GM10266 (cell line): Measurements from ENCODE around the gene WDFY2.
"Not testable (repeated sequence)": the region's sequence is repeated elsewhere in the genome, so short reads cannot be mapped to it uniquely, and the experiment has no call there.

Source experiments
- DNase-seq: peaks from one replicate; pipeline ENCODE4 v3.0.0; 2012; ENCODE audit errors: extremely low spot score
- TF ChIP-seq, protein P1 (sequence below): IDR thresholded peaks from 2 replicates; pipeline ENCODE4 v1.5.1; 2012; ENCODE audit warnings: mild to moderate bottlenecking, low read depth; ENCODE audit not compliant: control insufficient read depth, insufficient read depth; ENCODE audit errors: missing control alignments

The WDFY2 gene

DNA sequence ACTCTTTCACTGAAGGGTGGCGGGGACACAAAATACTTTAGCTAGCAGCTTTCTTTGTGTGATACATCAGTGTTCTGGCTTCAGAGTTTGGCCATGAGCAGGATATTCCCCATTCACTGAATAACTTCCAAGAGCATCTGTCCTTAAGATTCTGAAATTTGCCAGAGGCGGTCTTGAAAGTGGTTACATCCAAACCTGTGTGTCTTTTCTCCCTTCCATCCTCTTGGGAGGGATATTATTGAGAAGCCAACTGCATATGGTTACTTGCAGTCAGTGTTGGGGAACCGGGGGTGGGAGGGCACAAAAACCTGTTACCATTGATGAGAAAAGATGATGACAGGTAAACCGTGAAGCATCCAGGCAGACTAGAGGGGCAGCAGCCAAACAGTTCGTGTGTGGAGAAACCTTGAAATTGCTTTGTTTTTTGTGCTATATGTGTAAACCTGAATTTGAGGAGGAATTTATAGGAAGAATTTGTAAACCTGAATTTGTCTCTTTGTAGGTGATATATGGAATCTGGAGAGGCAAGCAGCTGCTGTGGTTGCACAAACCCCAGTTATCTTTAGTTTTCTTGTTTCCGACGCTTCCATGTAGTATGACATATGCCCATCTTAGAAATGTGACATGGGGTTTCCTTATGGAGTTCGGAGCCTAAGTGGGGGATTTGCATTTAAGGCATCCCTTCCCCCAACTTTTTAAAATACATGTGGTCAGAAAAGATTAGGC is 104.8 kb downstream of the WDFY2 start:
- DNase-seq = no peak
- TF ChIP-seq, protein P1, sequence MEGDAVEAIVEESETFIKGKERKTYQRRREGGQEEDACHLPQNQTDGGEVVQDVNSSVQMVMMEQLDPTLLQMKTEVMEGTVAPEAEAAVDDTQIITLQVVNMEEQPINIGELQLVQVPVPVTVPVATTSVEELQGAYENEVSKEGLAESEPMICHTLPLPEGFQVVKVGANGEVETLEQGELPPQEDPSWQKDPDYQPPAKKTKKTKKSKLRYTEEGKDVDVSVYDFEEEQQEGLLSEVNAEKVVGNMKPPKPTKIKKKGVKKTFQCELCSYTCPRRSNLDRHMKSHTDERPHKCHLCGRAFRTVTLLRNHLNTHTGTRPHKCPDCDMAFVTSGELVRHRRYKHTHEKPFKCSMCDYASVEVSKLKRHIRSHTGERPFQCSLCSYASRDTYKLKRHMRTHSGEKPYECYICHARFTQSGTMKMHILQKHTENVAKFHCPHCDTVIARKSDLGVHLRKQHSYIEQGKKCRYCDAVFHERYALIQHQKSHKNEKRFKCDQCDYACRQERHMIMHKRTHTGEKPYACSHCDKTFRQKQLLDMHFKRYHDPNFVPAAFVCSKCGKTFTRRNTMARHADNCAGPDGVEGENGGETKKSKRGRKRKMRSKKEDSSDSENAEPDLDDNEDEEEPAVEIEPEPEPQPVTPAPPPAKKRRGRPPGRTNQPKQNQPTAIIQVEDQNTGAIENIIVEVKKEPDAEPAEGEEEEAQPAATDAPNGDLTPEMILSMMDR = no peak

DNA sequence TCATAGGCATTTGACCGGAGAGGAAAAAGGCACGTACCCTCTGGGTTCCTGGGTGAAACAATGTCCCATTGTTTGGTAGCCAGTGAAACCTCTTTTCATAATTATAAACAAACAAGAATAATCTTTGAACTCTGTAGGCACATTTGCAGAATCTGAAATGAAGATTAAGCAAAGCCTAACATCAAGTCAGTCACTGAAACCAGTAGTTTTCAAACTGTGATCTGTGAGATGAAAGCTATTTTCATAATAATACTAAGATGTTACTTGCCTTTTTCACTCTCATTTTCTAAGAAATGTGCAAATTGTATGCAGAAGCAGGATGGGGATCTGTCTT is 105.4 kb downstream of the WDFY2 start:
- DNase-seq = no peak
- TF ChIP-seq, protein P1 = no peak

DNA sequence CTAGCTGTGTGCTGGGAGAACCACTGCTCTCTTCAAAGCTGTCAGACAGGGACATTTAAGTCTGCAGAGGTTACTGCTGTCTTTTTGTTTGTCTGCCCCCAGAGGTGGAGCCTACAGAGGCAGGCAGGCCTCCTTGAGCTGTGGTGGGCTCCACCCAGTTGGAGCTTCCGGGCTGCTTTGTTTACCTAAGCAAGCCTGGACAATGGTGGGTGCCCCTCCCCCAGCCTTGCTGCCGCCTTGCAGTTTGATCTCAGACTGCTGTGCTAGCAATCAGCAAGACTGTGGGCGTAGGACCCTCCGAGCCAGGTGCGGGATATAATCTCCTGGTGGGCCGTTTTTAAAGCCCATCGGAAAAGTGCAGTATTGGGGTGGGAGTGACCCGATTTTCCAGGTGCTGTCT is 111.4 kb downstream of the WDFY2 start:
- not testable (repeated sequence) for DNase-seq

DNA sequence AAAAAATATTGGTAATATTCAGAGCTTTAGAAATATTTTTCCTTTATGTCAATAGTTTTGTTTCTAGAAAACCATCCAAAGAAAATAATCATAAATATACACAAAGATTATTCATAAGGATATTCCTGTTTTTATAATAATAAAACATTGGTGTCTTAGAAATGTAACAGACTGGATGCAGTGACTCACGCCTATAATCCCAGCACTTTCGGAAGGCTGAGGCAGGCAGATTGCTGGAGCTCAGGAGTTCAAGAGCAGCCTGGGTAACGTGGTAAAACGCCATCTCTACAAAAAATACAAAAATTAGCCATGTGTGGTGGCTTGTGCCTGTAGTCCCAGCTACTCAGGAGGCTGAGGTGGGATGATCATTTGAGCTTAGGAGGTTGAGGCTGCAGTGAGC is 112.9 kb downstream of the WDFY2 start:
- TF ChIP-seq, protein P1 = no peak
- no peak for DNase-seq

DNA sequence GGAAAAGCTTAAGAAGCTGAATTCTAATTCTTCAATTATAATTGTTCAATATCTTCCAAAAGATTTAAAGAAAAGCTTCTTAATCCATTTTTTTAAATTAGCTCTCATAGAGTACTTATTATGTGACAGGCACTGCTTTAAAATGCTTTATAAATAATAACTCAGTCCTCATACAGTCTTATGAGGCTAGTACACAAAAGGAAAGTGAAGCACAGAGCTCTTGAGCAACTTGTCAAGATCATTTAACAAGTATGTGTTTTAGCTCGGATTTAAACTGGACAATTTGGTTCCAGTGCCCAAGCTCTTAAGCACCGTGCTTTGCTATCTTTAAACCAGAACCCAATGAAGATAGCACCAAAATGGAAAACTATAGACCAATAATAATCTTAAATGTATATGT is 113.6 kb downstream of the WDFY2 start:
- TF ChIP-seq, protein P1 = no peak
- no peak for DNase-seq

DNA sequence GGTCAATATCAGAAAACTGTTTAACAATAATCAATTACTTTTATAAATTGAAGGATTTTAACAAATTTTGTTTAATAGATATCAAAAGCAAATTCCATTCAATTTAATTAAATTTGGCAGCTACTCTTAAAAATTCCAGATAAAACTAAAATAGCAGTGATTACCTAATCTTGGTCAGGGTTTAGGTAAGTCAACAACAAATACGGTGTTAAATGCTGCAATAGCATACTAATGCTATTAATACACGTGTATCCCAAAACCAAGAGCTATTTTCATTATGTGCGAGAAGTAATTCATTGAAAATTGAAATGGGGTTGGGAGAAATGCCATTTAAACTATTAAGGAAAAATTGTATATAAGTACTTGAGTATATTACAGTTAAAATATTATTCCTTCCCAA is 114.1 kb downstream of the WDFY2 start:
- TF ChIP-seq, protein P1 = no peak
- DNase-seq = no peak

DNA sequence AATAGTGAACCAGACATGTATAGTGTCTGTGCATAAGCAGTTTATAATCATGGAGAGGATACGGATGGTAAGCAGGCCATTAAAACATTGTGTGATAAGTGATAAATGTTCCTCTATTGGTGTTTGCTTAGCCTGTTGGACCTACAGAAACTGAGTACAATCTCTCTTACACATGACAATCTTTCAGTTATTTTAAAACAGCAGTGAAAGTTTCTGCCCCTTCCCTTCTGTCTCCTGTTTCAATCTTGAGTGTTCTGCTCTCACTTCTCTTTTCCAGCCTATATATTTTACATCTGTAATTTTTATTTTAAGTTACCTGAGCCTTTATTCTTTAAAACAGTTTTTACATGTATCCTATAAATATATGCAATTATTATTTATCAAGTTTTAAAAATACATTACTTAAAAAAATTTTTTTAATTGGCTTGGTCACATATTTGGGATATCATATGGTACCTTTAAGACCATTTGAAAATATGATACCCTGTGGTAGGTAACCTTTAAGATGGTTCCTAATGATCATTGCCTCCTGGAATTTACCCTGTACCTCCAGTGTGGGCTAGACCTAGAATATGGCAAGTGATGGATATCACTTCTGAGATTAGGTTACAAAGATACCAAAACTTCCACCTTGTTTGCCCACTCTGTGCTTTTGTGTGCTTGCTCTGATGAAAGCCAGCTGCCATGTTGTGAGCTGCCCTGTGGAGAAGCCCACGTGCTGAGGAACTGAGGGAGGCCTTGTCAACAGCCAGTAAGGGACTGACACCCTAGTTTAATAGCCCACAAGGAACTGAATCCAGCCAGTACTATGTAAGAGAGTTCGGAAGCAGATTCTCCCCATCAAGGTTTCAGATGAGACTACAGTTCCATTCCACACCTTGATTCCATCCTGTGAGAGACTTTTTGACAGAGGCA is 120.4 kb downstream of the WDFY2 start:
- DNase-seq = peak; percentile 31
- TF ChIP-seq, protein P1 = no peak
